Keratinocyte (primary cell): ENCODE data around the gene PLD1. TPM values are rescaled to one million over a fixed set of nuclear protein-coding genes. Genes with fewer than 3 reads are reported as not detected.
A peak's percentile ranks its signal among the peaks of the same experiment; 100 is the strongest.

Experiments used
- DNase-seq: peaks from one replicate; pipeline ENCODE4 v3.0.0-alpha.2; 2011; ENCODE audit warnings: low read depth, missing footprints, low spot score
- FAIRE-seq: peaks from 2 replicates; lab custom pipeline; 2011; peaks lifted over from hg19 to GRCh38; lab: Jason Lieb, UNC
- H2AFZ ChIP-seq: 2 replicates; pipeline ENCODE4 v1.6.0; 2012; ENCODE audit warnings: low read length, control low read depth, inconsistent platforms; ENCODE audit not compliant: control insufficient read depth
- H3K27ac ChIP-seq: 2 replicates; pipeline ENCODE4 v1.5.1; 2011; ENCODE audit warnings: low read length; ENCODE audit not compliant: control insufficient read depth, insufficient read depth
- H3K27me3 ChIP-seq: 3 replicates; pipeline ENCODE4 v1.6.0; 2011; ENCODE audit warnings: low read length; ENCODE audit not compliant: control insufficient read depth, insufficient read depth; ENCODE audit errors: extremely low read depth
- H3K36me3 ChIP-seq, 2 experiments: 2 replicates in 1 of 2; 3 replicates in 1 of 2; pipeline ENCODE4 v1.5.1; 2011; ENCODE audit warnings: low read length in 2 of 2, mild to moderate bottlenecking in 1 of 2; ENCODE audit not compliant: control insufficient read depth in 2 of 2, insufficient read depth in 2 of 2; ENCODE audit errors: extremely low read depth in 1 of 2
- H3K4me1 ChIP-seq: 3 replicates; pipeline ENCODE4 v1.5.1; 2011; ENCODE audit warnings: low read length; ENCODE audit not compliant: control insufficient read depth, insufficient read depth; ENCODE audit errors: extremely low read depth
- H3K4me2 ChIP-seq: 3 replicates; pipeline ENCODE4 v1.6.0; 2011; ENCODE audit warnings: low read depth, low read length; ENCODE audit not compliant: control insufficient read depth, insufficient read depth; ENCODE audit errors: extremely low read depth
- H3K4me3 ChIP-seq, 3 experiments: fragments of 200-600 bp in 1 of 3; sonication (generic) in 1 of 3; 2 replicates in 2 of 3; 3 replicates in 1 of 3; pipeline ENCODE4 v1.5.1; 2011 to 2016; ENCODE audit warnings: low read length in 3 of 3, mild to moderate bottlenecking in 3 of 3, control low read depth in 2 of 3, inconsistent platforms in 1 of 3, low read depth in 1 of 3, mixed read lengths in 1 of 3, mixed run types in 1 of 3, moderate library complexity in 1 of 3; ENCODE audit not compliant: control insufficient read depth in 2 of 3, insufficient read depth in 2 of 3; ENCODE audit errors: extremely low read depth in 1 of 3
- H3K79me2 ChIP-seq: 2 replicates; pipeline ENCODE4 v1.6.0; 2012; ENCODE audit warnings: low read length; ENCODE audit not compliant: control insufficient read depth, insufficient read depth
- H3K9ac ChIP-seq: 3 replicates; pipeline ENCODE4 v1.6.0; 2011; ENCODE audit warnings: low read length; ENCODE audit not compliant: control insufficient read depth, insufficient read depth; ENCODE audit errors: extremely low read depth
- H3K9me1 ChIP-seq: 3 replicates; pipeline ENCODE4 v1.6.0; 2011; ENCODE audit warnings: low read length; ENCODE audit not compliant: control insufficient read depth, insufficient read depth; ENCODE audit errors: extremely low read depth
- H3K9me3 ChIP-seq: 2 replicates; pipeline ENCODE4 v1.5.1; 2012; ENCODE audit warnings: low read depth, low read length; ENCODE audit not compliant: control insufficient read depth
- H4K20me1 ChIP-seq: 3 replicates; pipeline ENCODE4 v1.6.0; 2011; ENCODE audit warnings: low read length; ENCODE audit not compliant: control insufficient read depth, insufficient read depth; ENCODE audit errors: extremely low read depth
- EZH2 ChIP-seq: IDR thresholded peaks from one replicate; pipeline ENCODE4 v1.6.1; 2012; ENCODE audit warnings: inconsistent platforms, mild to moderate bottlenecking, low read length, moderate library complexity
- dilution Hi-C: fragments of 300-500 bp; cut with MboI; formaldehyde crosslinking; loops from one replicate; pipeline ENCODE4 v1.7.0; 2020; ENCODE audit warnings: low sequenced_read_pairs; ENCODE audit not compliant: extremely low pct_ligation_motif_present
- polyA plus RNA-seq, 5 experiments: library from polyadenylated mRNA; depleted of rRNA in 3 of 5; stranded (reverse) in 3 of 5; stranded (forward) in 1 of 5; unstranded in 1 of 5; fragments of >200 nt; gene quantifications; 1 replicate in 1 of 5; 2 replicates in 3 of 5; 3 replicates in 1 of 5; pipeline versions ENCODE4 v1.2.1 to v1.2.3, GENCODE V29; 2011 to 2012; ENCODE audit warnings: missing spikeins in 2 of 5, low read depth in 1 of 5, low replicate concordance in 1 of 5
- TF ChIP-seq, protein P1 (sequence below), 3 experiments: IDR thresholded peaks in 1 of 3; conservative IDR thresholded peaks in 1 of 3; optimal IDR thresholded peaks in 1 of 3; 2 replicates in 2 of 3; 3 replicates in 1 of 3; pipeline versions ENCODE3 to v1.5.1; 2011; ENCODE audit warnings: low read length in 3 of 3, mild to moderate bottlenecking in 3 of 3, moderate library complexity in 2 of 3, control low read depth in 1 of 3, inconsistent platforms in 1 of 3; ENCODE audit not compliant: insufficient read depth in 2 of 3; ENCODE audit errors: extremely low read depth in 1 of 3

The PLD1 gene
- polyA plus RNA-seq, 1 donor (not counting 4 experiments of a cell fraction or from before 2014, with no cell fraction given) = 14.7 TPM

DNA sequence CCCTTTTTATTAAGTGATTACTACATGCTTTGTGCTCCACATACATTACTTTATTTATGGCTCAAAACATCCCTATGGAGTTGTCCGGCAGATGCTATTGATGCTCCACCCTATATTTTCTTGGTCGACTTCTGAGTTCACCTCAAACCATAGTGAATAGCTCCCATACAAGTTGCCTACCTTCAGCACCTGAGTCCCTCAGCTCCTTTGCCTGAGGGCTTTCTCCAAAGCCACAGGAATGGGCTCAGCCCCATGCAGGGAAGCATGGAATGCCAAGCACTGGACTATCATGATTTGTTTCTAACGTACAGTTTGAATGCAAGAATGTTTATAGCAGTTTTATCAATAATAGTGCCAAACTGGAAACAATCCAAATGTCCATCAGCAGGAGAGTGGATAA is 225.2 kb downstream of the PLD1 start:
- Histone ChIP-seq H3K79me2 (no peaks in the 10 kb centered on the region), H3K9me3 (no peaks in the 10 kb centered on the region), H3K4me2 (no peak overlapping the region), H4K20me1 (no peaks in the 10 kb centered on the region), H3K27ac (no peak overlapping the region), H3K4me3 (no peak overlapping the region), H3K9ac (no peak overlapping the region), H2AFZ (no peak overlapping the region), H3K4me1 (peaks cover 16% of the 10 kb centered on the region), H3K27me3 (no peaks in the 10 kb centered on the region), H3K9me1 (no peaks in the 10 kb centered on the region), H3K36me3 (no peaks in the 10 kb centered on the region)
- FAIRE-seq (peak; percentile 96), DNase-seq (peak; percentile 66)
- dilution Hi-C loops = no loop called here
- TF ChIP-seq, protein P1, sequence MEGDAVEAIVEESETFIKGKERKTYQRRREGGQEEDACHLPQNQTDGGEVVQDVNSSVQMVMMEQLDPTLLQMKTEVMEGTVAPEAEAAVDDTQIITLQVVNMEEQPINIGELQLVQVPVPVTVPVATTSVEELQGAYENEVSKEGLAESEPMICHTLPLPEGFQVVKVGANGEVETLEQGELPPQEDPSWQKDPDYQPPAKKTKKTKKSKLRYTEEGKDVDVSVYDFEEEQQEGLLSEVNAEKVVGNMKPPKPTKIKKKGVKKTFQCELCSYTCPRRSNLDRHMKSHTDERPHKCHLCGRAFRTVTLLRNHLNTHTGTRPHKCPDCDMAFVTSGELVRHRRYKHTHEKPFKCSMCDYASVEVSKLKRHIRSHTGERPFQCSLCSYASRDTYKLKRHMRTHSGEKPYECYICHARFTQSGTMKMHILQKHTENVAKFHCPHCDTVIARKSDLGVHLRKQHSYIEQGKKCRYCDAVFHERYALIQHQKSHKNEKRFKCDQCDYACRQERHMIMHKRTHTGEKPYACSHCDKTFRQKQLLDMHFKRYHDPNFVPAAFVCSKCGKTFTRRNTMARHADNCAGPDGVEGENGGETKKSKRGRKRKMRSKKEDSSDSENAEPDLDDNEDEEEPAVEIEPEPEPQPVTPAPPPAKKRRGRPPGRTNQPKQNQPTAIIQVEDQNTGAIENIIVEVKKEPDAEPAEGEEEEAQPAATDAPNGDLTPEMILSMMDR (optimal IDR thresholded peaks at IDR 0.05 in 1 of 3, IDR thresholded peaks at IDR 0.05 in 1 of 3, conservative IDR thresholded peaks at IDR 0.05 in 1 of 3; ENCODE audit: extremely low read depth in 1 of 3, insufficient read depth in 2 of 3, low read length in 3 of 3) = no peak
- no peak for TF ChIP-seq EZH2

DNA sequence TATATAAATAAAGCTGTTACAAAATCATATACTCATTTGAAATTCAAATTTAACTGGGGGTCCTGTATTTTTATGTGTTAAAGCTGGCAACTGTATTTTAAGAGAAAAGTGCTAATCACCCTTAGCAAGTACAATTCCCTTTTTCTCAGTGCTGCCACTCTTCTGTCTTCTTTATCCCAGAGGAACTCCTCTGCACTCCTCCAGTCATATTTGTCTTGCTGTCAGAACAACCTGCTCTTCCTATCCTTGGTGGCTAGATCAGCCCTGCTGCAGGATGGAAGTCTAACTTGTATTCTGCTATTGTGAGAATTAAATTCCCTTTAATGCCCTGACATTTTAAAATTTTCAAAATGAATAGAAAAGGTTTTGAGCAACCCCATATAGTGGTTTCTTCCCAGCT is 226.2 kb downstream of the PLD1 start:
- no peaks in the 10 kb centered on the region for H3K36me3 ChIP-seq
- H3K27ac ChIP-seq = no peak overlapping the region
- dilution Hi-C loops = no loop called here
- H3K4me2 ChIP-seq = no peak overlapping the region
- H3K9me3 ChIP-seq = no peaks in the 10 kb centered on the region
- no peak overlapping the region for H3K4me3 ChIP-seq
- no peaks in the 10 kb centered on the region for H3K27me3 ChIP-seq
- DNase-seq (no peak), FAIRE-seq (no peak)
- H3K9ac ChIP-seq = no peak overlapping the region
- H3K9me1 ChIP-seq = no peaks in the 10 kb centered on the region
- H3K4me1 ChIP-seq = peaks cover 16% of the 10 kb centered on the region
- H3K79me2 ChIP-seq = no peaks in the 10 kb centered on the region
- no peaks in the 10 kb centered on the region for H4K20me1 ChIP-seq
- TF ChIP-seq EZH2 = no peak
- TF ChIP-seq, protein P1 (optimal IDR thresholded peaks at IDR 0.05 in 1 of 3, IDR thresholded peaks at IDR 0.05 in 1 of 3, conservative IDR thresholded peaks at IDR 0.05 in 1 of 3; ENCODE audit: extremely low read depth in 1 of 3, insufficient read depth in 2 of 3, low read length in 3 of 3) = no peak
- H2AFZ ChIP-seq = no peak overlapping the region
